ENCODE measurements around the gene HOXD11. TPM values are rescaled to one million over a fixed set of nuclear protein-coding genes. Genes with fewer than 3 reads are reported as not detected.

The HOXD11 gene
- total and polyA plus RNA-seq, 8 donors = not detected

DNA sequence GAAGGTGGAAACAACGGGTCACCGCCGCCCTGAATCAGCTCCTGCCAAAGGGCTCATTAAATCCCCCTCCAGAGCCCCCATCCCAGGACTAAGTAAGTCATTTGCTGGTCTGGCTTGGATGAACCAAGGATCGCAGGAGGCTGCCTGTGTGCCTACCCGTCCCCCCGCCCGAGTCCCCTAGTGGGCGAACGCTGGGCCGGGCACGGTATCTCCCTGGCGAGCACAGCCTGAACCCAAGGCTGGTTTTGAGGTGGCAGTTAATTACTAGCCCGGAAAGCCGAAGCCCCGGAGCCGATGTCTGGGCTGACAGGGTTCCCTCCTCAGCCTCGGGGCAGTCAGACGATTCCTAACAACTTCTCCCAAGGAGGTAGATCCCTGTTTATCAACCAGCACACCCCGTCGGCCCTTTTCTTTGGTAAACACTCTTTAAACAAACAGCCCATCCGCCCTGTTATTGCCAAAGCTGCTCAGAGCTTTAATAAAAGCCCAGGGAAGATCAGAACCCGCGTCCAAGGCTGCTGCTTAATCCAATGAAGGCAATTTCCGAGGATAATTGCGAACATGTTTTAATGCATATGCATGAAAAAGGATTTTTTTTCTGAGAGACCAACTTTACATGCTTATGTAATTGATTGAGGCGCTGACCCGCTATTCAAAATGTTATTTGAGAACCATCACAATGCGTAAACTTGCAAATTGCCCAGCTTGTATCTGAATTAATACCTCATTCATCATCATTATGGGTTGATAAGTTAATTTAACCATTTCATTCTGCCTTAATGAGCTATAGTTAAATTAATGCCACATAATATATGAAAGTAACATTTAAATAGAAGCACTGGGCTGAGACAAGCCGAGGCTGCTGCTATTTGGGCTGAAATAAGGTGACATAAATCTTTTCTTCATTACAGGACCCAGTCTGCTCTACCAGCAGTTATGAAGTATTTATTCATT, 33.9 kb upstream of the HOXD11 start:
- H3K27ac ChIP-seq = no peak overlapping the region
- peaks cover 0 to 12% (median 2%) of the 10 kb centered on the region in 4 donors for H3K9me3 ChIP-seq
- H3K4me1 ChIP-seq = peaks cover 5 to 23% (median 10%) of the 10 kb centered on the region in 4 donors
- WGBS, 5 donors = 3 to 8% (median 5%) methylated on average over 20 to 29 of the region's 29 CpGs
- H3K4me3 ChIP-seq = no peak overlapping the region
- no peak for DNase-seq
- peaks cover 32 to 100% (median 100%) of the 10 kb centered on the region in 3 donors for H3K27me3 ChIP-seq
- no peaks in the 10 kb centered on the region for H3K36me3 ChIP-seq
- TF ChIP-seq CTCF (IDR thresholded peaks at IDR 0.05) (no peak), POLR2AphosphoS5 (IDR thresholded peaks at IDR 0.05) (no peak)
- intact Hi-C loops (cut with DNase I; ENCODE audit: low total_unique reads) = no loop called here

GRCh38 chr2:176074919-176075425, 32.1 kb upstream of the HOXD11 start:
- TF ChIP-seq POLR2A (IDR thresholded peaks at IDR 0.05) = no peak
- no peak for TF ChIP-seq POLR2AphosphoS5 (IDR thresholded peaks at IDR 0.05)
- no peak for TF ChIP-seq EP300 (IDR thresholded peaks at IDR 0.05)
- TF ChIP-seq CTCF (IDR thresholded peaks at IDR 0.05) = no peak
- peaks cover 42 to 100% (median 100%) of the 10 kb centered on the region in 3 donors for H3K27me3 ChIP-seq
- intact Hi-C loops (cut with DNase I; ENCODE audit: low total_unique reads) = no loop called here
- H3K36me3 ChIP-seq = no peaks in the 10 kb centered on the region
- DNase-seq = no peak
- no peak overlapping the region for H3K27ac ChIP-seq
- H3K9me3 ChIP-seq = peaks cover 0 to 12% (median 6%) of the 10 kb centered on the region in 4 donors
- H3K4me3 ChIP-seq = no peak overlapping the region
- WGBS, 5 donors = 16 to 22% (median 18%) methylated on average over 7 of the region's 7 CpGs
- H3K4me1 ChIP-seq = peaks cover 4 to 27% (median 14%) of the 10 kb centered on the region in 4 donors

- H3K27me3 ChIP-seq = peaks cover 44 to 100% (median 99%) of the 10 kb centered on the region in 3 donors
- intact Hi-C loops (cut with DNase I; ENCODE audit: low total_unique reads) = no loop called here
- H3K4me1 ChIP-seq = peaks cover 4 to 30% (median 18%) of the 10 kb centered on the region in 4 donors
- no peaks in the 10 kb centered on the region for H3K36me3 ChIP-seq
- WGBS, 5 donors = 6 to 14% (median 12%) methylated on average over 15 of the region's 15 CpGs
- DNase-seq = no peak
- H3K4me3 ChIP-seq = no peak overlapping the region
- H3K9me3 ChIP-seq = peaks cover 0 to 12% (median 8%) of the 10 kb centered on the region in 4 donors
- TF ChIP-seq CTCF (IDR thresholded peaks at IDR 0.05) = no peak
- no peak for TF ChIP-seq EP300 (IDR thresholded peaks at IDR 0.05)
- no peak for TF ChIP-seq POLR2A (IDR thresholded peaks at IDR 0.05)
- no peak for TF ChIP-seq POLR2AphosphoS5 (IDR thresholded peaks at IDR 0.05)
- H3K27ac ChIP-seq = no peak overlapping the region
Measured at GRCh38 chr2:176075481-176075880, 31.6 kb upstream of the HOXD11 start.

- TF ChIP-seq EP300 (IDR thresholded peaks at IDR 0.05) (no peak), CTCF (IDR thresholded peaks at IDR 0.05) (no peak), POLR2AphosphoS5 (IDR thresholded peaks at IDR 0.05) (no peak), POLR2A (IDR thresholded peaks at IDR 0.05) (no peak)
- intact Hi-C loops (cut with DNase I; ENCODE audit: low total_unique reads) = no loop called here
- H3K27ac ChIP-seq = no peak overlapping the region
- peaks cover 0 to 17% (median 13%) of the 10 kb centered on the region in 4 donors for H3K9me3 ChIP-seq
- DNase-seq = no peak
- WGBS, 5 donors = 18 to 29% (median 24%) methylated on average over 7 of the region's 7 CpGs
- no peaks in the 10 kb centered on the region for H3K36me3 ChIP-seq
- H3K4me3 ChIP-seq = no peak overlapping the region
- H3K4me1 ChIP-seq = peaks cover 4 to 35% (median 22%) of the 10 kb centered on the region in 4 donors
- peaks cover 46 to 100% (median 99%) of the 10 kb centered on the region in 3 donors for H3K27me3 ChIP-seq
Measured at GRCh38 chr2:176076063-176076462, 31.0 kb upstream of the HOXD11 start.

All from stomach (tissue), 9 donors.